GM23248 (cell line): Measurements from ENCODE around the gene ADAMTS7.
"Not testable (repeated sequence)": the region's sequence is repeated elsewhere in the genome, so short reads cannot be mapped to it uniquely, and the experiment has no call there.

Experiments
- EZH2 ChIP-seq: fragments of 200-600 bp; sonication (generic); IDR thresholded peaks from 2 replicates; pipeline ENCODE4 v1.6.1; 2018; ENCODE audit warnings: antibody characterized with exemption, mild to moderate bottlenecking; ENCODE audit not compliant: insufficient read depth, poor library complexity, severe bottlenecking
- EZH2phosphoT487 ChIP-seq: fragments of 200-600 bp; sonication (generic); IDR thresholded peaks from 2 replicates; pipeline ENCODE4 v1.6.1; 2018; ENCODE audit warnings: antibody characterized with exemption, moderate library complexity, mild to moderate bottlenecking, low read depth; ENCODE audit not compliant: insufficient read depth

DNA sequence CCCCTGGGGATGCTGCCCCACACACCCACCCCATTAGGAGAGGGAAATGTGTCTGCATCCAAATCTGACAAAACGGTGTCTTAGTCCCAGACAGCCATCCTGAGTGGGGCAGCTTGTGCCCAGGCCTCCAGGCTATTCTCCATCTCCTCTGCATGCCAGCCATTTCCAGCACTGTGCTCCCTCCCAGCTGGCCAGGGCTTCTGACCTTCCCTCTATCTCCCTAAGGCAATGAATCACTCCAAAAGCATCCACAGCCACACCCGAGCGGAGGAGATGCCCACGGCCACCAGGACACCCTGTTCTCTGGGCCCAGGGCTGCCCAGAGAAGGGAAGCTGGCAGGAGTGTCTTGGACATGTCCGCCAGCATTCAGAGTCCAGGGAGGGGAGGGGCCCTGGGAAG is 12.9 kb downstream of the ADAMTS7 start:
- not testable (repeated sequence) for TF ChIP-seq EZH2phosphoT487, EZH2
